Measurements from ENCODE around the gene KPTN.

Gene KPTN

DNA sequence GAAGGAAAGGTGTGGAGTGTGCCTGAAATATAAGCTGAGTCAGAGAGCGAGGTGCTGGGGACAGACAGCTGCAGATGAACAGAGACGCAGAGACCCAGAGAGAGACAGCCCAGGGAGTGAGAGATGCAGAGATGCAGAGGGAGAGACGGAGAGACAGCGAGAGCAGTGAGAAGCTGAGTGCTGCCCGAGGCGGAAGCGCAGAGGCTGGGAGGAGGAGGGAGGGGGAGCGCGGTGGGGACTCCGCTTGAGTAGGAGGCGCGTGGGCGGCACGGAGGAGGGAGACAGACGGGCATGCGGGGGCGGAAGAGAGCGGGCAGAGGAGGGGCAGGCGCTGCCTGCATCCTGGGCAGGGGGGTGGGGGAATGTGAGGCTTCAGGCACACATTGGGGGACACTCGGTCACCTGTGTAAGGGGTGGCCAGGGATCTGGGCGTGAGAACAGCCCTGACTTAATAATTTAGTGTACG is 38.0 kb downstream of the KPTN start:
- Histone ChIP-seq H3K79me2 (ENCODE audit: low read length) (no peaks in the 10 kb centered on the region), H4K20me1 (ENCODE audit: insufficient read depth, low read length) (peaks cover 5% of the 10 kb centered on the region; the same call in 1 of the 2 replicates)

DNA sequence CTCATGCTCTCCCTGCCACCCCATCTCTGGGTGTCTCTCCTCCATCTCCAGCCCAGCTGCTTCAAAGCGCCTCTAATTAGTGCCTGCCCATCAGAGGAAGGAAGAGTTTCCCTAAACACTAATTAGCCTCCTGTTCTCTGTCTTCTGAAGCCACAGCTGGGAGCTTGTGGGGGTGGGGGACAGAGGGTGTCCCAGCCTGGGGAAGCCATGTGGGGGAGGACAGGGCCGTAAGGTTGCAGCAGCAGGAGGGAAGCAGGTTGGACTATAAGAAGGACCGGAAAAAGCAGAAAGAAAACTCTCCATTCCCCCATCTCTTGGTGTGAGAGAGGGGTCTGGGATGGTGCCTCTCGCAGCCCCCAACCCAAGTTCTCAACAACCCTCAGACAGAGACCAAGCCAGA is 38.5 kb downstream of the KPTN start:
- Histone ChIP-seq H3K79me2 (ENCODE audit: low read length) (no peaks in the 10 kb centered on the region), H3K9me3 (ENCODE audit: insufficient read depth, low read length) (no peaks in the 10 kb centered on the region), H3K4me2 (ENCODE audit: low read length) (peak overlapping the region; percentile 55), H3K4me1 (ENCODE audit: low read length) (no peaks in the 10 kb centered on the region), H3K9ac (ENCODE audit: low read length) (no peak overlapping the region), H3K4me3 (ENCODE audit: low read length) (peak overlapping the region; percentile 19; the same call in 1 of the 2 replicates), H3K27me3 (ENCODE audit: low read depth, low read length) (peaks cover 57% of the 10 kb centered on the region), H3K36me3 (replicated peaks; ENCODE audit: low read depth, low read length) (no peaks in the 10 kb centered on the region), H4K20me1 (ENCODE audit: insufficient read depth, low read length) (peaks cover 5% of the 10 kb centered on the region; the same call in 1 of the 2 replicates), H3K27ac (ENCODE audit: low read length) (no peak overlapping the region), H2AFZ (ENCODE audit: low read depth, low read length) (no peak overlapping the region)
- TF ChIP-seq, protein P1, sequence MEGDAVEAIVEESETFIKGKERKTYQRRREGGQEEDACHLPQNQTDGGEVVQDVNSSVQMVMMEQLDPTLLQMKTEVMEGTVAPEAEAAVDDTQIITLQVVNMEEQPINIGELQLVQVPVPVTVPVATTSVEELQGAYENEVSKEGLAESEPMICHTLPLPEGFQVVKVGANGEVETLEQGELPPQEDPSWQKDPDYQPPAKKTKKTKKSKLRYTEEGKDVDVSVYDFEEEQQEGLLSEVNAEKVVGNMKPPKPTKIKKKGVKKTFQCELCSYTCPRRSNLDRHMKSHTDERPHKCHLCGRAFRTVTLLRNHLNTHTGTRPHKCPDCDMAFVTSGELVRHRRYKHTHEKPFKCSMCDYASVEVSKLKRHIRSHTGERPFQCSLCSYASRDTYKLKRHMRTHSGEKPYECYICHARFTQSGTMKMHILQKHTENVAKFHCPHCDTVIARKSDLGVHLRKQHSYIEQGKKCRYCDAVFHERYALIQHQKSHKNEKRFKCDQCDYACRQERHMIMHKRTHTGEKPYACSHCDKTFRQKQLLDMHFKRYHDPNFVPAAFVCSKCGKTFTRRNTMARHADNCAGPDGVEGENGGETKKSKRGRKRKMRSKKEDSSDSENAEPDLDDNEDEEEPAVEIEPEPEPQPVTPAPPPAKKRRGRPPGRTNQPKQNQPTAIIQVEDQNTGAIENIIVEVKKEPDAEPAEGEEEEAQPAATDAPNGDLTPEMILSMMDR (IDR thresholded peaks at IDR 0.05; ENCODE audit: low read depth, low read length) = no peak
- no peak for TF ChIP-seq EZH2phosphoT487 (IDR thresholded peaks at IDR 0.05; ENCODE audit: low read depth)

More for the DNA sequence above, 38.0 kb downstream of the KPTN start:
- H3K4me3 ChIP-seq (ENCODE audit: low read length) = peak overlapping the region; percentile 19
- no peaks in the 10 kb centered on the region for H3K36me3 ChIP-seq (replicated peaks; ENCODE audit: low read depth, low read length)
- H3K27me3 ChIP-seq (ENCODE audit: low read depth, low read length) = peaks cover 57% of the 10 kb centered on the region
- H3K27ac ChIP-seq (ENCODE audit: low read length) = no peak overlapping the region
- peak overlapping the region; percentile 55 for H3K4me2 ChIP-seq (ENCODE audit: low read length)
- H3K4me1 ChIP-seq (ENCODE audit: low read length) = no peaks in the 10 kb centered on the region
- TF ChIP-seq, protein P1 (IDR thresholded peaks at IDR 0.05; ENCODE audit: low read depth, low read length) = no peak
- no peak for TF ChIP-seq EZH2phosphoT487 (IDR thresholded peaks at IDR 0.05; ENCODE audit: low read depth)
- H3K9me3 ChIP-seq (ENCODE audit: insufficient read depth, low read length) = no peaks in the 10 kb centered on the region
- no peak overlapping the region for H3K9ac ChIP-seq (ENCODE audit: low read length)
- H2AFZ ChIP-seq (ENCODE audit: low read depth, low read length) = 0 out of 2 replicates have a peak overlapping the region, but pooled peaks have one; percentile 49

DNA sequence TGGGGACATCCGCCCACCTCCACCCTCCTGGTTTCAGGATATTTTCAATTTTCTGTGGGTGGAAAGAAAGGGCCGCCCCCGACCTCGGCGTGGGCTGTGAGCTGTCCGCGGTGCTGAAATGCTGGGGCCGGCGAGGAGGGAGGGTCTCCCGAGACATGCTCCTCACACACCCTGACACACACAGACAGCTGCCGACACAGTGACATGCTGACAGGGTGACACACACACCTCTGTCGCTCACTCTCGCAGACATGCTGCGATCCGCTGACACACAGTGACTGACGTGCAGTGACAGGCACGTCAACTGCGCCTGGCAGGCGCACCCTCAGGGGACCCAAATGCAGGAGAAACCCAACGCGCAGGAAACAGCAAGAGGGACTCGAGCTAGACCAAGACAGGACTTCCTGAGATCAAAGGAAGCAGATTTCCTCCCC is 39.6 kb downstream of the KPTN start:
- Histone ChIP-seq H3K4me3 (ENCODE audit: low read length) (no peak overlapping the region), H3K27ac (ENCODE audit: low read length) (no peak overlapping the region), H3K4me1 (ENCODE audit: low read length) (no peaks in the 10 kb centered on the region), H4K20me1 (ENCODE audit: insufficient read depth, low read length) (peaks cover 5% of the 10 kb centered on the region; the same call in 1 of the 2 replicates), H2AFZ (ENCODE audit: low read depth, low read length) (no peak overlapping the region), H3K4me2 (ENCODE audit: low read length) (no peak overlapping the region), H3K9me3 (ENCODE audit: insufficient read depth, low read length) (no peaks in the 10 kb centered on the region), H3K9ac (ENCODE audit: low read length) (no peak overlapping the region), H3K79me2 (ENCODE audit: low read length) (no peaks in the 10 kb centered on the region), H3K27me3 (ENCODE audit: low read depth, low read length) (peaks cover 51% of the 10 kb centered on the region), H3K36me3 (replicated peaks; ENCODE audit: low read depth, low read length) (no peaks in the 10 kb centered on the region)
- TF ChIP-seq EZH2phosphoT487 (IDR thresholded peaks at IDR 0.05; ENCODE audit: low read depth) = no peak
- TF ChIP-seq, protein P1 (IDR thresholded peaks at IDR 0.05; ENCODE audit: low read depth, low read length) = no peak

DNA sequence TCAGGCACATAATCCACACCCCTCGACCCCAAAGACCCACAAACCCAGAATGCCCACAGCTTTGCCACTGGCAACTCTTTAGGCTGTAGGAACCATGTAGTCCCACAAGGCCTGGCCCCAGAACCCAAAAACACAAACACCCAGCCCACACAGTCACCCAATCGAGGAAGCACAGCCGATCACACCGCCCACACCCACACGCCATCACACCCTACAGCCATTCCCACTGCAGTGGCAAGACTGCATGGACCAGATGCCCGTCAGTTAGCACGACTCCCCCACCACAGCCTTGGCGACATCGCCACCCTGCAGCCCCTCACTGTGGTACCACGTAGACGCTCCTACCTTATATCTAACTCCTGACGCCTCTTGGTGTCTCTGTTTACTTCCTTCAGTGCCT is 40.7 kb downstream of the KPTN start:
- H3K9ac ChIP-seq (ENCODE audit: low read length) = no peak overlapping the region
- no peak overlapping the region for H3K27ac ChIP-seq (ENCODE audit: low read length)
- no peak overlapping the region for H3K4me2 ChIP-seq (ENCODE audit: low read length)
- no peaks in the 10 kb centered on the region for H3K36me3 ChIP-seq (replicated peaks; ENCODE audit: low read depth, low read length)
- H3K27me3 ChIP-seq (ENCODE audit: low read depth, low read length) = peaks cover 46% of the 10 kb centered on the region
- H3K4me1 ChIP-seq (ENCODE audit: low read length) = no peaks in the 10 kb centered on the region
- TF ChIP-seq EZH2phosphoT487 (IDR thresholded peaks at IDR 0.05; ENCODE audit: low read depth) = no peak
- H4K20me1 ChIP-seq (ENCODE audit: insufficient read depth, low read length) = peaks cover 5% of the 10 kb centered on the region; the same call in 1 of the 2 replicates
- H3K79me2 ChIP-seq (ENCODE audit: low read length) = no peaks in the 10 kb centered on the region
- H3K9me3 ChIP-seq (ENCODE audit: insufficient read depth, low read length) = no peaks in the 10 kb centered on the region
- H3K4me3 ChIP-seq (ENCODE audit: low read length) = no peak overlapping the region
- H2AFZ ChIP-seq (ENCODE audit: low read depth, low read length) = no peak overlapping the region
